ENCODE data around the gene SPINK8.

- no peak for TF ChIP-seq CTCF (IDR thresholded peaks at IDR 0.05)
- no peak for TF ChIP-seq POLR2A (IDR thresholded peaks at IDR 0.05)
- TF ChIP-seq POLR2AphosphoS5 (IDR thresholded peaks at IDR 0.05), result no peak
Observed at GRCh38 chr3:48267782-48268181, 65.7 kb downstream of the SPINK8 start.

All from suprapubic skin (tissue), 4 donors.